ENCODE data around the gene COL6A2.
A peak's percentile ranks its signal among the peaks of the same experiment; 100 is the strongest.

The COL6A2 gene

DNA sequence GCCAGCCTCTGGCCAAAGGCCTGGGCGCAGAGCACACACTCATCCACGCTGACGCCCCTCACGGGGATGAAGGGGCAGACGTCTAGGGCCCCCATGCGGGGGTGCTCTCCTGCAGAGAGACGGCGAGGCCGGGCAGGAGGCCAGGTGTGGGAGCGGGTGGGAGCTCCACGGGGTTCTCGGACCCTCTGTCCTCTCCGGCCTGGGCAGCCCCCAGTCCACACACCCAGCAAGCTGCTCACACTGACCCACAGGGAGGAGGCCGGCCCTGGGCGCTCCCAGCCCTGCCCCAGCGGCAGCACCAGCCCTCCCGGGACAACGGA lies 55.0 kb downstream of the COL6A2 start:
- no peak for DNase-seq (ENCODE audit: low read depth)
- peak overlapping the region; percentile 38 for H3K4me3 ChIP-seq (ENCODE audit: low read depth, low read length)
- TF ChIP-seq, protein P1, sequence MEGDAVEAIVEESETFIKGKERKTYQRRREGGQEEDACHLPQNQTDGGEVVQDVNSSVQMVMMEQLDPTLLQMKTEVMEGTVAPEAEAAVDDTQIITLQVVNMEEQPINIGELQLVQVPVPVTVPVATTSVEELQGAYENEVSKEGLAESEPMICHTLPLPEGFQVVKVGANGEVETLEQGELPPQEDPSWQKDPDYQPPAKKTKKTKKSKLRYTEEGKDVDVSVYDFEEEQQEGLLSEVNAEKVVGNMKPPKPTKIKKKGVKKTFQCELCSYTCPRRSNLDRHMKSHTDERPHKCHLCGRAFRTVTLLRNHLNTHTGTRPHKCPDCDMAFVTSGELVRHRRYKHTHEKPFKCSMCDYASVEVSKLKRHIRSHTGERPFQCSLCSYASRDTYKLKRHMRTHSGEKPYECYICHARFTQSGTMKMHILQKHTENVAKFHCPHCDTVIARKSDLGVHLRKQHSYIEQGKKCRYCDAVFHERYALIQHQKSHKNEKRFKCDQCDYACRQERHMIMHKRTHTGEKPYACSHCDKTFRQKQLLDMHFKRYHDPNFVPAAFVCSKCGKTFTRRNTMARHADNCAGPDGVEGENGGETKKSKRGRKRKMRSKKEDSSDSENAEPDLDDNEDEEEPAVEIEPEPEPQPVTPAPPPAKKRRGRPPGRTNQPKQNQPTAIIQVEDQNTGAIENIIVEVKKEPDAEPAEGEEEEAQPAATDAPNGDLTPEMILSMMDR (conservative IDR thresholded peaks at IDR 0.05; ENCODE audit: low read depth, low read length): no peak

DNA sequence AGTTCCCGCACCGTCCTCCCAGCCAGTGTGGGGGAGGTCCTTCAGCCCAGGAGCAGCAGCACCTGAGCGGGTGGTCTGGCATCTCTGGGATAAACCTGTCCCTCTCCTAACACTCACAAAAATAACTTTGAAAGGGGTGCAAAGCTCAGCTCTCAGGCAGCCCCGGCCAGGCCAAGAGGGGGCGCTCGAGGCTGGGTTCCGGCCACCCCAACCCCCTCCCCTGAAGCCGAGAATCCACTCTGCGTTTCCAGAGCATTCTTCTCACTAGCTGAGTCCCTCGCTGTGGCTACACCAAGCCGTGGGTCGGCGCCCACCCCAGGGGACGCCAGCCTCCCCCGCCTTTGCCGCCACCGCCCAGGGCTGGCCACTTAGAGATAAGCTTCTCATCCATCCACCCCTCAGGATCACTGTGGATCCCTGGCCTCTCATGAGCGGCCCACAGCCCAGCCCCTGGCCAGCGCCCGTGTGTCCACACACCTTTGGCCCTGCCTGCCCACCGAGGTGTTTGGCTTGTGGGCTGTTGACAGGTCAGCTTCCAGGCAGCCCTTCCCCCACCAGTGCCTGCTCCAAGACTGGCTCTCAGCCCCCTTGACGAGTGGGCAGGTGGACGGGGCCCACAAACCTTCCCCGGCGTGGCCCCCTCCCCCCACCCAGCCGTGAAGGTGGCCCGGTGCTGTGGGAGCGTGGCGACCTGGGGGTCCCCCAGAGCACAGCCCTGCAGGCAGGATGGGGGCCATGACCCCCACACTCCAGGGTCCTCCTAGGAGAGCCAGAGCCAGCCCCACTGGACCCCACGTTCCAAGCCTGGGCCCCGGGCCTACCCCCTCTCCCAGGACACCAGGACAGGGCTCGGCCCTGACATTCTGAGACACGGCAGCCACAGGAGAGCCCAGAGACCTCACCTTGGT lies 55.6 kb downstream of the COL6A2 start:
- peak overlapping the region; percentile 38 for H3K4me3 ChIP-seq (ENCODE audit: low read depth, low read length)
- peak; percentile 69 for DNase-seq (ENCODE audit: low read depth)
- TF ChIP-seq, protein P1 (conservative IDR thresholded peaks at IDR 0.05; ENCODE audit: low read depth, low read length): peak; percentile 86

DNA sequence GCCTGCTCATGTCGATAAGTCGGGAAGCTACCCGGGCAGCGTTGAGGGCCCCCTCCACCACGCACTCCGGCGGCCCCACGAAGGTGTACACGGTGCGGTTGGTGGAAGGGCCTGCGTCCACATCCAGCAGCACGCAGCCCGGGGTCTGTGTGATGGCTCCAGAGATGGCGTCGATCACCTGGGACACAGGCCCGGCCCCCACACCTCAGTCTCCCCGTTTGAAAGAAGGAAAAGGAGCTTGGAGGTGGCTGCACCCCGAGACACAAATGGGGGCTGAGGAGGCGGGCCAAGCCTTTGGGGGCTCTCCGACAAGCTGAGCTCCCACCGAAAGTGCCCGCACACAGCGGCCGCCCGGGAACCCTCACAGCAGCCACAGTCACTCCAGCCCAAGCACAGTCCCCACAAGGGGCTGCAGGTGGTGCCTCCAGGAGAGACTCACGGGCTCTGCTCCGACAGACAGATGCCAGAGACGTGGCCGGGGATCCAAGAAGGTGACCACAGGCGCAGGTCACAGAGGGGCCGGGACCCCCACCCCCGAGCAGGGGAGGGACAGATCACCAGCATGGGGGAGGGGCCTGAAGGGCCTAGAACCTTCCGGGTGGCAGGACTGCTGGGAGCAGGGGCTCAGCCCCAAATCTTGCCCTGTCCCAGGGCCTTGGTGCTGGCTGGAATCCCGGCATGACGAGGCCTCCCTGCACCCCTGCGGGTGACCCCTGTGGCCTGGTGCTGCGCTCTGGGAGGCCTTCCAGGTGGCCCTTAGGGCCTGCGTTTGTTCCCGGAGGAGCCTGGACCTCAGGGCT lies 56.4 kb downstream of the COL6A2 start:
- no peak for DNase-seq (ENCODE audit: low read depth)
- H3K4me3 ChIP-seq (ENCODE audit: low read depth, low read length): no peak overlapping the region
- TF ChIP-seq, protein P1 (conservative IDR thresholded peaks at IDR 0.05; ENCODE audit: low read depth, low read length): no peak

DNA sequence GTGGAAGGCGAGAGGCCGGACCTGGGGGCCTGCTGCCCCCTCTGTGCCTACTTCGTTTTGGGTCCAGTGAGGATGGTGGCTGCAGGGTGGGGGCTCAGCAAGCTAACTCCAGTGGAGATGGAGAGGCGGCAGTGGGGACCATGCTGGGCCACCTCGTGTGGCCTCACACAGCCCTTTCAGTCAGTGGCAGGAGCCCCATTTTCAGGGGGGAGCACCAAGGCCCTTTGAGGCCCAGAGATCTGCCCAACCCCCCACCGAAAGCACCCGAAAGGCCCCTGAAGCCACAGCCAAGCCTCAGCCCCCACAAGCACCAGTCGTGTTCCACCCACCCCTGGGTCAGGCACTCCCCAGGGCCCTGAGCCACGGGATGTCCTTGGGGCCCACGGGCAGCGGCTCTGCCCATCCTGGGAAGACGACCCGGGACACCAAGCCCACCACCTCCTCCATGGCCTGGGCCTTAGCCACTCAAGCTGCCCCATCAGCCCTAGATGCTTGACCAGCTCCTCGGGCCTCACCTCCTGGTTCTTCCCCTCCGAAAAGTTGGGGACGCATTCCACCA lies 57.1 kb downstream of the COL6A2 start:
- DNase-seq (ENCODE audit: low read depth): no peak

DNA sequence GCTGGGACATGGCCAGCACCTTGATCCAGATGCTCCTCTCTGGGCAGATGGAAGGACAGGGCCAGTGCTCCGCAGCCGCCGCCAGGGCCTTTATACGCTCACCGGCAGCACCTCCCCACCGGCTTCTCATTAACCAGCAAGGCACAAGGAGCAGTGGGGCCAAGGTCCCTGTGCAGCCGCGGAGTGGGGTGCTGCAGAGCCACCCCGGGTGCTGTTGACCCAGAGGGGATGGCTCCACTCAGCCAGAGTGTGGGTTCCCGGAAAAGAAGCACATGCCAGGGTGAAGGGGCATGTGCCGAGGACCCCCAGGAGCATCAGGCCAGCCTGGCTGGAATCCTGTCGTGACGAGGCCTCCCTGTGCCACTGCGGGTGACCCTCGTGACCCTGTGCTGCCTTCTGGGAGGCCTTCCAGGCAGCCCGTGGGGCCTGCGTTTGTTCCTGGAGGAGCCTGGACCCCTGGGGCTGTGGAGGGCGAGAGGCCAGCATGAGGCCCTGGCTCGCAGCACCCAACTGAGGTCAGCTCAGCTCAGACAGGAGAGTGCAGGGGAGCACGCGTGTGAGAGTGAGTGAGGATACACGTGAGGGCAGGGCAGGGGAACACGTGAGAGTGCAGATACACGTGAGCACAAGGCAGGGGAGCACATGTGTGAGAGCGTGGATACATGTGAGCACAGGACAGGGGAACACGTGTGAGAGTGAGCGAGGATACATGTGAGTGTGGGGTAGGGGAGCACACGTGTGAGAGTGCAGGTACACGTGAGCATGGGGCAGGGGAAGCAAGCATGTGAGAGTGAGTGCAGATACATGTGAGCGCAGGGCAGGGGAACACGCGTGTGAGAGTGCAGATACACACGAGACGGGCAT lies 57.8 kb downstream of the COL6A2 start, which contains the start of gene FTCD:
TSS of gene FTCD (minus strand) at position 66 of the 864 bp plus-strand sequence. CDS start at position 10, 56 bp downstream.
- no peak within 1 kb of the TSS for H3K4me3 ChIP-seq (ENCODE audit: low read depth, low read length)
- TF ChIP-seq, protein P1 (conservative IDR thresholded peaks at IDR 0.05; ENCODE audit: low read depth, low read length): no peak
- DNase-seq (ENCODE audit: low read depth): no peak

More for the DNA sequence above, 57.1 kb downstream of the COL6A2 start:
- TF ChIP-seq, protein P1 (conservative IDR thresholded peaks at IDR 0.05; ENCODE audit: low read depth, low read length): no peak
- H3K4me3 ChIP-seq (ENCODE audit: low read depth, low read length): no peak overlapping the region

DNA sequence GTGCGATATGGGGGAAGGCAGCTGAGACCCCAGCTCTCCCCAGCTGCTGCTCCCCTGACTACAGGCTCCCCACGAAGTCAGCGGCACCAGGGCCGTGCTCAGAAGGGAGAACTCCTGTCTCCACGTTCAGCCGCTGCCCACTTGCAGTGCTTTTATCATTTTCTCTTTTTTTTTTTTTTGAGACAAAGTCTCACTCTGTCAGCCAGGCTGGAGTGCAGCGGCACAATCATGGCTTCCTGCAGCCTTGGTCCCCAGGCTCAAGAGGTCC lies 58.4 kb downstream of the COL6A2 start:
- TF ChIP-seq, protein P1 (conservative IDR thresholded peaks at IDR 0.05; ENCODE audit: low read depth, low read length): no peak
- no peak for DNase-seq (ENCODE audit: low read depth)

More for the DNA sequence above, 58.4 kb downstream of the COL6A2 start:
- H3K4me3 ChIP-seq (ENCODE audit: low read depth, low read length): no peak overlapping the region
